Measurements from ENCODE around the gene TPD52L2.
"Not testable (repeated sequence)": the region's sequence is repeated elsewhere in the genome, so short reads cannot be mapped to it uniquely, and the experiment has no call there.

The TPD52L2 gene

DNA sequence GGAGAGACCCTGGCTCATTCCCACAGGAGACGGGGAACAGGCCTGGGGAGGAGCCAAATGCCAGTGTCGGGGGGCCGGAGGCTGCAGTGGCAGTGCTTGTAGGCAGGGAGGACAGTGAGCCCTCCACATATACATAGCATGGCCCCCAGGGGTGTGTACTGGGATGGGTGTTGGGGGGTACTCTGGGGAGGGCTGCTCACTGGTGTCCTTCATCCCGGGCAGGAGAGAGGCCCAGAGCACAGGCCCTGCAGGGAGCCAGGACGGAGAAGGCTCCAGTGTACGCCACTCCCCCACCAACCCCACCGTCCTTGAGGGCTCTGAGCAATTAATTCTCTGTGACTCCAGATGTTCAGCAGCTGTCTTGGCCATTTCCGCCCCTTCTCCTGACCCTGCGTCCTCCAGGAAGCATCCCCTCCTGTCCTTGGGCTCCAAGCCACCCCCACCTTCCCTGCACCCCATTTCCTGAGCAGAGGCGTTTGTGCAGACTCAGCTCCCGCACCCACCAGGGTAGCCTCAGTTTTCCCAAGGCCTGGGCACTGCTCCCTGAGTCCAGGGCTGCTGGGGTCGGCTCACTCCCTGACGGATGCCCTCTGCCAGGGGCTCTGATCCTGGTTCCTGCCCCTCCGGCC lies 7.2 kb upstream of the TPD52L2 start:
- no peak for DNase-seq

DNA sequence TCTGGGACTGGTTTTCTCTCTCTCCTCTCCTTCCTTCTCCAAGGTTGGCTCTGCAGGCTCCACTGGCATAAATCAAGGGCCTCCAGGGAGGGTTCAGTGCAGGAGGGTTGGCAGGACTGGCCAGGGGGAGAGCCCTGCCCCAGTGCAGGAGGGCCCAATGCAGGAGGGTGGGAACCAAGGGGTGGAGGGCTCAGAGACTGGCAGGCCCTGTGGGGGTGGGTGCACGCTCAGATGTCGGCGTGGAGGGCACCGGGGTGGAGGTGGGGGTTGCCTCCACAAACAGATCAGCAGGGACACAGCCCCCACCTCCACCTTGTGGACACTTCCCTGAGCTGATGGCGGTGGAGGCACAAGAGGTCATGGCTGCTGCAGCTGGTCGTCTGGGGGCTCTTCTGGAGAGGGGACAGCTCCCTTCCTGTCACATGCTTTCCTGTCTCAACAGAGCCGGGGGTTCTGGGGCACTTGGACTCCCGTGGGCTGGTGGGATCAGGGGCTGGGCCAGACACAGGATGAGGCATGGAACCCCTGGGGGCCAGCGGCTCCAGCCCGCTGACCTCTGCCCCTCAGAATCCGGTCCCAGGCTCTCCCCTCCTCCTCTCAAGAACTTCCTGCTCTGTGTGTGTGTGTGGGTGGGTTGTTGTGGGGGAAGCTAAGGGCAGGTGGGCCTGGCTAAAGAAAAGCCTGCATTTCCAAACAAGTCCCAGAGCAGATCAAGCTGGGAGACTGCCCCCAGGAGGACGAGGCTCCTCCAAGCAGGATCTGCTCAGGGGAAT lies 6.5 kb upstream of the TPD52L2 start:
- no peak for DNase-seq

DNA sequence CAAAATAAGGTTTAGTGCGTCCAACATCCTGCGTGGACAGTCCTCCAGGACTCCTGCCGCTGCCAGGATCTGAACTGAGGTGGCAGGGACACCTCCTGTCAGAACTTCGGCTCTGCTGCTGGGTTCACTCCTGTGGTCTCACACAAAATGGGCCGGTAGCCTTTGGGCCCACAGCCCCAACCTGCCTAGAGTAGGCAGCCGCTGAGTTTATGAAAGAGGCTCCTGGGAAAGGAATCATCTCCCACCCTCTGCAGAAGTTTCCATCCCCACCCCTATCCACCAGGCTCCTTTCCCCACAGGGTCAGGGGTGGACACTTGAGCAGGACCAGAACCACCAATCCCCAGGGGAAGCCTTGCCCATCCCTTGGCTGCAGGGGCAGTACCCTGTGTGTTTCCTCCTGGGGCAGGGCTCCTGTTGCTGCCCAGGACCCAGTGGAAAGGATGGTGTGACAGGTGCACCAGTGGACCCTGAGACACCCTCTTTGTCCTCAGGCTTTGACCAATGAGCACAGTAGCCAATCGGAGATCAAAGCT lies 5.8 kb upstream of the TPD52L2 start:
- no peak for DNase-seq

DNA sequence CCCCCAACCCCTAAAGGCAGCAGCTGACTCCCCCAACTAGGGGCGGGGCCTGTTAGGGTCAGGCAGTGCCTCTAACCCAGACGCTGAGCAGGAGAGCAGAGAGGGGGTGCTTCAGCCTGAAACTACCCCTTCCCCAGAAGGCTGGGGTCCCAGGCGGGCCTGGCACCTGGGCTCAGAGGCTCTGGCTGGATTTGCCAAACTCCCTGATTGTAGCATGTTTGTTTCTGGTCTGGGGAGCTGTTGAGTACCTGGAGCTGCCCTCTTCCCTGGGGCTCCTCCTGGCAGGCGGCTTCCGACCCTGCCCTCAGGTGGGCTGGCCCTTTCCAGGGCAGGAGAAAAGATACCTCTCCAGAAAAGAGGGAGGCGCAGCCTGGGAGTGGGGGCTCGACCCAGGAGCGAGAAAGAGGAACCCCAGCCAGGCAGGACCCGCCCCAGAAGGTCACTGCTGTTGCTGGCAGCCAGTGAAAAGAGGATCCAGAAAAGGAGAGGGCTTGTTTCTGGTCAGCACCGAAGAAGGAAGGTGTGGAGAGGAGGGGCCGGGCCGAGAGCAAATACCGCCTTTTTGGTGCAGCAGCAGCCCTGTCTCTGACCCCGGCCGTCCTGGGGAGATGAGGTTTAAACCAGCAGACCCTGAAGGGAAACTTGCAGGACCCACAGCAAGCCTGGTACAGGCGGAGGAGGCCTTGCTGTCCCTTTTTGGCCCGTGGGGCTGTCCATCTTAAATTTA lies 4.6 kb upstream of the TPD52L2 start:
- no peak for DNase-seq

DNA sequence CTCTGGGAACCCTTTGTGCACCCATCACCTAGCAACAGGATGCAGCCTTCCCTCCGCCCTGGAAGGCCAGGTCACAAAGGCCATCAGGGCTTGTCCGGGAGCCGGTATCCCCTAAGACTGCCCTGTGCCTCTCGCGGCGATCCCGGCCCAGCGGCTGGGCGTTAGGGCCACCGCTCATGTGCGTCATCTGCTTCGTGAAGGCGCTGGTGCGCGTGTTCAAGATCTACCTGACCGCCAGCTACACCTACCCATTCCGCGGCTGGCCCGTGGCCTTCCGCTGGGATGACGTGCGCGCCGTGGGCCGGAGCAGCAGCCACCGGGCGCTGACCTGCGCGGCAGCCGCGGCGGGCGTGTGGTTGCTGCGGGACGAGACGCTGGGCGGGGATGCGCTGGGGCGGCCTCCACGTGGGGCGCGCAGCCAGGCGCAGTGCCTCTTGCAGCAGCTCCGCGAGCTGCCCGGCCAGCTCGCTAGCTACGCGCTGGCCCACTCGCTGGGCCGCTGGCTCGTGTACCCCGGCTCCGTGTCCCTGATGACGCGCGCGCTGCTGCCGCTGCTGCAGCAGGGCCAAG lies 3.6 kb upstream of the TPD52L2 start, which contains the start of gene ABHD16B:
Gene ABHD16B (plus strand): TSS at position 134 of the 570 bp plus-strand sequence. CDS start 43 bp downstream, at position 177.
- no peak for DNase-seq

DNA sequence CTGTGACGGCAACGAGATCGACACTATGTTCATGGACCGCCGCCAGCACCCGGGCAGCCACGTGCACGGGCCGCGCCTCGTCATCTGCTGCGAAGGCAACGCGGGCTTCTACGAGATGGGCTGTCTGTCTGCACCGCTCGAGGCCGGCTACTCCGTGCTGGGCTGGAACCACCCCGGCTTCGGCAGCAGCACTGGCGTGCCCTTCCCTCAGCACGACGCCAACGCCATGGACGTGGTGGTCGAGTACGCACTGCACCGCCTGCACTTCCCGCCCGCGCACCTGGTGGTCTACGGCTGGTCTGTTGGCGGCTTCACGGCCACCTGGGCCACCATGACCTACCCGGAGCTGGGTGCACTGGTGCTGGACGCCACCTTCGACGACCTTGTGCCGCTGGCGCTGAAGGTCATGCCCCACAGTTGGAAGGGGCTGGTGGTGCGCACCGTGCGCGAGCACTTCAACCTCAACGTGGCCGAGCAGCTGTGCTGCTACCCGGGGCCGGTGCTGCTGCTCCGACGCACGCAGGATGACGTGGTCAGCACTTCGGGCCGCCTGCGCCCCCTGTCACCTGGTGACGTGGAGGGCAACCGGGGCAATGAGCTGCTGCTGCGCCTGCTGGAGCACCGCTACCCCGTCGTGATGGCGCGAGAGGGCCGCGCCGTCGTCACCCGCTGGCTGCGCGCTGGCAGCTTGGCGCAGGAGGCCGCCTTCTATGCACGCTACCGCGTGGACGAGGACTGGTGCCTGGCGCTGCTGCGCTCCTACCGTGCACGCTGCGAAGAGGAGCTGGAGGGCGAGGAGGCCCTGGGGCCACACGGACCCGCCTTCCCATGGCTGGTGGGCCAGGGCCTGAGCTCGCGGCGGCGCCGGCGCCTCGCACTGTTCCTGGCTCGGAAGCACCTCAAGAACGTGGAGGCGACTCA lies 2.8 kb upstream of the TPD52L2 start:
- no peak for DNase-seq

DNA sequence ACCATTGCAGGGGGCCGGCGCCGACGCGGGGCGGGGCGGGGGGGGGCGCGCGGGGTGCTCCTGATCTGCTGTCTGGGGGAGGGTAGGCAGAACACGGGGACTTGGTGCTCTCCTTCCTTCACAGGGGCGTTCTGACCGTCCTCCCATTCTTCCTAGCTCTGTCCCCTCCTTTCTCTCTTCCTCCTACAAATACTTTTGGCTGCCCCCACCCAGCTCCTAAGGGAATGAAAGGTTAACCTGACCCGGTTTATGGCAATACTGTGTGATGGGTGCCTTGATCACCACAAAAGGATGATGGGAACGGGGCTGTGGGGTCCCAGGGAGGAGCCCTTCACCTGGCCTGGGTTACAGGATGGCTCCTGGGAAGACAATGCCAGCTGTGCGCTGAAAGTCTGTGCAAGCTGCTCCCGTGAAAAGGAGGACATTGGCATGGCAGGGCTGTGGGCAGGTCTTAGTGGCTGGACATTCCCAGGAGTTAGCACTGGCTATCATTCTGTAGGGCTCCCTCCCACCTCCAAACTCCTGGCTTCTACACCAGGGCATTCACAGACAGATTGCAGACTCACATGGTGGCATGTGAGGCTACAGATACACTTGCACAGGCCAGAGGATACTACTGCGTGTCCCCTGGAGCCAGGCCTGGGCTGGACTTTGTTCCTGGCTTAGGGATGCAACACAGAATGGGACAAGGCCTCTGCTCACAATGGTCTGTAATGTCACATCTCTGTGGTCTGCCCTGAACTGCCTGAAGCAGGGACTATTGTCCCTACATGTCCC lies 1.9 kb upstream of the TPD52L2 start:
- no peak for DNase-seq

DNA sequence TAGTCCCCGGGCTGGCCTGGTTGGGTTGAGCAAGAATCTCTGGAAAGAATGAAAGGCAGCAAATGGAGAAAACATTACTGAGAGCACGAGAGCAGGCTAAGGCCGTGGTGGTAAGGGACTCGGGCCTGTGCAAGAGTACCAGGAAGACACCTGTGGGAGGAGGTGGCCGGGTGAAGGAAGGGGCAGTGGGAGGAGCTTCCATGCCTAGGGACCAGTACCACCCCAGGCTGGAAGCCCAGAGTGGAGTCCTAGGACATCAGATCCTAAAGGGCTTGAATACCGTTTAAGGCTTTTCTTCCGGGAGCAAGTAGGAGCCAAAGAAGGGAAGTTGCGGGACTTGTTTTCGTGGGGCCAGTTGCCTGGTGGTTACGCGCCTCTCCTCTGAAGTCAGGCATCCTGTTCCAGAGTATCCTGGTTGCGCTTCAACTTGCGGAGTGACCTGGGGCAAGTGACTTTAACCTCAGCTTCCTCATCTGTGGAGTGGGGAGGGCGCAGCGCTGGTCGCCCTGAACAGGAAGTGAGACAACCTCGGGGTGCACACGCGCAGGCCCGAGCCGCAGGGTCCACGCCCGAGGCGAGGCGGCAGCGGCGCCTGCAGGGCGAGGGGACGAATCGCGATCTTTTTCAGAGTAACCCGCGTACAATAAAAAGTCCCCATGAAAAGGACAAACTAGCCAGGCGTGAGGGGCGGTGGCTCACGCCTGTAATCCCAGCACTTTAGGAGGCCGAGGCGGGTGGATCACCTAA lies 1.1 kb upstream of the TPD52L2 start:
- DNase-seq: peak; percentile 43 to 58

DNA sequence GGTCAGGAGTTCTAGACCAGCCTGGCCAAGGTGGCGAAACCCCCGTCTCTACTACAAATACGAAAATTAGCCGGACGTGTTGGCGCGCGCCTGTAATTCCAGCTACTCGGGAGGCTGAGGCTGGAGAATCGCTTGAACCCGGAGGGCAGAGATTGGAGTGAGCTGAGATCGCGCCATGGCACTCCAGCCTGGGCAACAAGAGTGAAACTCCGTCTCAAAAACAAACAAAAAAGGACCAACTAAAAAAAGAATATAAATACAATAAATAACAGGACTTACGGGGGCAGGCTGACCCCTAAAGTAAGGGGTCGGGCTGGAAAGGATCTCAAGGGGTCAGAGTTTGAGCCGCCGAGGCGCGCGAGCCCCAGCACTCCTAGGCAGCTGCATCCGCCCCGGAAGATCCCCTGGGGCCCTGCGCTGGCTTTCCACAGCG lies 509 bp upstream of the TPD52L2 start:
- DNase-seq: no peak

DNA sequence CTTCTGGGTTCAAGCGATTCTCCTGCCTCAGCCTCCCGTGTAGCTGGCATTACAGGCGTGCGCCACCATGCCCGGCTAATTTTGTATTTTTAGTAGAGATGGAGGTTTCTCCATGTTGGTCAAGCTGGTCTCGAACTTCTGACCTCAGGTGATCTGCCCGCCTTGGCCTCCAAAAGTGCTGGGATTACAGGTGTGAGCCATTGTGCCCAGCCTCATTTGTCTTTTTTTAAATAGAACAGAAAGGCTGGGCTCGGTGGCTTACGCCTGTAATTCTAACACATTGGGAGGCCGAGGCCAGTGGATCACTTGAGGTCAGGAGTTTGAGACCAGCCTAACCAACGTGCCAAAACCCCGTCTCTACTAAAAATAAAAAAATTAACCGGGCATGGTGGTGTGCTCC lies 2.0 kb downstream of the TPD52L2 start:
- DNase-seq: not testable (repeated sequence)

DNA sequence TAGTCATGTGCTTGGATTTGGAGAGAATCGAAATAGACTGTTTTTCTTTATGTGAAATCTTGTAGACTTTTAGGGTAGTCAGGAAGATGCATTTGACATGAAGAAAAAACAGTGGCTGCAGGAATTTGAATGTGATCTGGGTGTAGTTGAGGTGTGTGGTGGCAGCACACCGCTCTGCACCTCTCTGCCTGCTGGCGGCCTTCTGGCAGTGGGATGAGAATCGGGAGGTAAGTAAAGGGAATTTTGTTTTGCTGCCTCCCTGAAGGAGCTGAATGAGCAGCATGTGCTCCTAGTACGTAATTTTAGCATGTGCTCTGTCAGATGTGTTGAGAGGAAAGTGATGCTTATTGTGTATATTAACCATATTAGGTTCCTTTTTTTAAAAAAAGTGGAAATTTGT lies 3.2 kb downstream of the TPD52L2 start:
- DNase-seq: no peak

DNA sequence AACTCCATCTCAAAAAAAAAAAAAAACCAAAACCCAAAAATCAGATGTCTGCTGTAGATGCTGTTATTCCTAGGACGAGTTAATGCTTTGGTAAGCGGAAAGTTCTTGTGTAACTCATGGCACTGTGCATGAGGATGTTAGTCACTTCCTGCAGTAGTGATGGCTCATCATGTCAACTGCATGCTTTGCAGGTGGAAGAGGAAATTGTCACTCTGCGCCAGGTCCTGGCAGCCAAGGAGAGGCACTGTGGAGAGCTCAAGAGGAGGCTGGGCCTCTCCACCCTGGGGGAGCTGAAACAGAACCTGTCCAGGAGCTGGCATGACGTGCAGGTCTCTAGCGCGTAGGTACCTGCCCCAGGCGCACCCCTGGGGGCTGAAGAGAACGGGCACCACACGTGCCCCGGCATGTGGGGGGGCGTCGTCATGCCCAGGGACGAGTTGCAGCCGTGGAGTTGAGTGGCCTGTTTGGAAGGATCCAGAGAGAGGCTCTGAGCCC lies 8.5 kb downstream of the TPD52L2 start:
- DNase-seq: no peak

DNA sequence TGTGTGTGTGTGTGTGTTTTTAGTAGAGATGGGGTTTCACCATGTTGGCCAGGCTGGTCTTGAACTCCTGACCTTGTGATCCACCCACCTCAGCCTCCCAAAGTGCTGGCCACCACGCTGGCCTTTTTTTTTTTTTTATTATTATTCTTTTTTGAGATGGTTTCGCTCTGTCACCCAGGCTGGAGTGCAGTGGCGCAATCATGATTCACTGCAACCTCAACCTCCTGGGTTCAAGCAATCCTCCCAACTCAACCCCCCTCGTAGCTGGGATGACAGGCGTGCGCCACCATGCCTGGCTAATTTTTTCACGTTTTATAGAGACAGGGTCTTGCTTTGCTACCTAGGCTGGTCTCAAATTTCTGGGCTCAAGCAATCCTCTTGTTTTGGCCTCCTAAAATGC lies 9.2 kb downstream of the TPD52L2 start:
- DNase-seq: not testable (repeated sequence)

DNA sequence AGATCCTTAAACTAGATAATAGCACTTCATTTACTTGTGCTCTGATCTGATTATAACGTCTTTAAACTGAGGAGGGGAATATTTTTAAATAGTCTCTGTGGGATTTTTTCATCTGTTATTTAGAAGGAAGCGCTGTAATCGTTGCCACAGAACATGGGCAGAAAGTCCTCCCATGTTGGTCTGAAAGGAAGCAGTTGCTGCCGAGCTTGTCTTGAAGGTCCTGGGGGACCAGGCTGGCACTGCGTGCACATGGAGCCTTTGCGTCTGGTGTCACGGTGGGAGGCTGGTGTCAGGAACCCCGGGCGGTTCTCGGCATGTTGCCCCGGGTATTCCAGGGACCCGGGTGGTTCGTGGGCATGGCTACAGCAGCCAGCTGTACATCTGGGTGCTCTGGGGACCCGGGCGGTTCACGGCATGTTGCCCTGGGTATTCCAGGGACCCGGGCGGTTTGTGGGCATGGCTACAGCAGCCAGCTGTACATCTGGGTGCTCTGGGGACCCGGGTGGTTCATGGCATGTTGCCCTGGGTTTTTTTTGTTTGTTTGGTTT lies 11.5 kb downstream of the TPD52L2 start:
- no peak for DNase-seq

DNA sequence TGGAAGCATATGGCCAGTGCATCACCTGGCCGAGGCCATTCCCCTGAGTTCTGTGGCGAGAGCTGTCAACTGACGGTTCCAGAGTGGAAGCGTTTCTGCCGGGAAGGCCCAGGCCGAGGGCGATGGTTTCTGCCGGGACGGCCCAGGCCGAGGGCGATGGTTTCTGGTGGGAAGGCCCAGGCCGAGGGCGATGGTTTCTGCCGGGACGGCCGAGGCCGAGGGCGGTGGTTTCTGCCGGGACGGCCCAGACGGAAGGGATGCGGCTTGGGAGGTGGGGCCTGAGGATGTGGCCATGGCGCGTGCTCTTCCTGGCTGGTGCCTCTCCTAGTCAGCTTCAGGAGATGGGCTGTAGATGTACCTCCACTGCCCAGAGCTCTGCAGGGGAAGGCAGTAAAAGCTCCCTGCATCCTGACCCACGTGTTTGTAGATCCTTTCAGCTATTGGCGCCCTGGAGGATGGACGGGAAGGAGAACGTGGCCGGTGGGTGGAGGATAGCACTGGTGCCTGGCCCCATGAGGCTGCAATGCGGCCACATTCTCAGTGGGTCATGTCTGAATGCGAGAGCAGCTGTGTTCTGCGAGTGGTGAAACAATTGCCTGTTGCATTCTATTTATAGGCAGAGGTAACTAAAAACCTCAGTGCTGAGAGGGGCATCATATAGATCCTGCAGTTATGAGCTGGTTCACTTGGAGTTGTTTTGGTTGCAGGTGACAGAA lies 12.8 kb downstream of the TPD52L2 start:
- no peak for DNase-seq

DNA sequence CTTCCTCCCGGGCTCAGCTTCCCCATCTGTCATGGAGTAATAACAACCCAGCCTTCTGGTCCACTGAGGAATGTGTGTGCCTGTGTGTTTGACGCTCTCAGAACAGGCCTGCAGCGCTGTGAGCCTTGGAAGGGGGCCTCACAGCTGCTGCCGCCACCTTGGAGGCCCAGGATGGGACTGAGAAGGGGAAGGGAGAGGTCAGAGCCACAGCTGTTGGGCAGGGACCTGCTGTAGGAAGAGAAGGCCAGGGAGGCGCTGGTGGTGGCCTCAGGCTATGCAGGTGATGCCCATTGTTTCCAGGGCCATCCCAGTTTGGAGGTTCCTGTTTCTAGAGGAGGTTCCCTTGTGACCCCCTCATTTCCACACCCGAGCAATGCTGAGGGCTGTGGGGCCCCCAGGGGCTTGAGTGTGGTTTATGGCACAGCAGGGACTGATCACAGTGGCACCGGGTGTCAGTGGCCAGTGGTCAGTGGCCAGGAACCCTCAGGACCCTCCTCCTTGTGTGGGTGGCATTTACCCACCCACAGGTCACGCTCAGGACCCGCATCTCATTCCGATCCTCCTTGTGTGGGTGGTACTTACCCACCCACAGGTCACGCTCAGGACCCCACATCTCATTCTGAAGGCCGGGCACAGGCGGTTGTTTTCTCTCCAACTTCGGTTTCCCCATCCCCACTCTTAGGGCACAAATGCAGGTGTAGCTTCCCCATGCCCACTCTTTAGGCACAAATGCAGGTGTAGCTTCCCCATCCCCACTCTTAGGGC lies 14.0 kb downstream of the TPD52L2 start:
- DNase-seq: no peak

DNA sequence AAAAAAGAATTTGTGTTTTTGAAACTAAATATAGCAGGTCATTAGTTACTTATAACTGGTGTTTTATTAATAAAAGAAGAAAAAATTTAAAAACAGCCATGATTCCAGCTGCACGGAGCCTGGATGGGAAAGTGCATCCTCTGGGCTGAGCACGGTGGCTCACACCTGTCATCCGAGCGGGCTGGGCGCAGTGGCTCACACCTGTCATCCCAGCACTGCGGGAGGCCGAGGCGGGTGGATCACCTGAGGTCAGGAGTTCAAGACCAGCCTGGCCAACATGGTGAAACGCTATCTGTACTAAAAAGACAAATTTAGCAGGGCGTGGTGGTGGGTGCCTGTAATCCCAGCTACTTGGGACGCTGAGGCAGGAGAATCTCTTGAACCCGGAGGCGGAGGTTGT lies 15.8 kb downstream of the TPD52L2 start:
- not testable (repeated sequence) for DNase-seq

All from hippocampal formation (tissue), 2 donors.